ENCODE results near the gene POU5F1.

DNA sequence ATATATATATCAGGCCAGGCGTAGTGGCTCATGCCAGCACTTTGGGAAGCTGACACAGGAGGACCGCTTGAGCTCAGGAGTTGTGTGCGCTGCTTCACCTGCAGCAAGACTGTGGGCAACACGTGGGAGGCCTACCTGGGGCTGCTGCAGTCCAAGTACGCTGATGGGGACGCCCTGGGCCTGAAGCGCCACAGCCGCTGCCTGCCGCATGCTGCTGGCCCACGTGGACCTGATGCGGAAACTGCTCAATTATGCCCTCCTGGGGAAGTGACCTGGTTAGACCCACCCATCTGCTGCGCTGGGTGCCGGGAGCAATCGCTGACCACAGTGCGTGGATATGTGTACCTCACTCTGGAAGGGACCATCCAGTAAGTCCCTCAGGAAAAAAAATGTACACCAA lies 29.8 kb downstream of the POU5F1 start:
- TF ChIP-seq POLR2AphosphoS5 (IDR thresholded peaks at IDR 0.05; ENCODE audit: low read depth, low read length) (no peak), POLR2A (IDR thresholded peaks at IDR 0.05; ENCODE audit: low read depth, low read length) (no peak), TAF1 (IDR thresholded peaks at IDR 0.05; ENCODE audit: low read depth, low read length) (no peak), PAX5 (IDR thresholded peaks at IDR 0.05; ENCODE audit: insufficient read depth, low read length, severe bottlenecking) (no peak), SPI1 (IDR thresholded peaks at IDR 0.05; ENCODE audit: low read depth, low read length) (no peak), POU2F2 (IDR thresholded peaks at IDR 0.05; ENCODE audit: low read depth, low read length) (no peak)
